Smooth muscle cell (in vitro differentiated cells): ENCODE measurements around the gene LDLRAD2. TPM values are rescaled to one million over a fixed set of nuclear protein-coding genes. Genes with fewer than 3 reads are reported as not detected.

ENCODE experiments used
- DNase-seq: peaks from one replicate; lab custom pipeline; 2025; ENCODE audit not compliant: unreplicated experiment; lab: John Stamatoyannopoulos, UW
- H2AFZ ChIP-seq: fragments of 200-600 bp; sonication (generic); 2 replicates; pipeline ENCODE4 v1.6.0; 2016; ENCODE audit warnings: antibody characterized with exemption, low read depth, mild to moderate bottlenecking
- H3F3A ChIP-seq: fragments of 200-600 bp; sonication (generic); 2 replicates; pipeline ENCODE4 v1.6.0; 2017; ENCODE audit warnings: antibody characterized with exemption, low read depth
- H3K27ac ChIP-seq: fragments of 200-600 bp; sonication (generic); 2 replicates; pipeline ENCODE4 v1.5.1; 2016; ENCODE audit warnings: low read depth, mild to moderate bottlenecking
- H3K27me3 ChIP-seq: fragments of 200-600 bp; sonication (generic); 2 replicates; pipeline ENCODE4 v1.6.1; 2016; ENCODE audit warnings: low read depth, mild to moderate bottlenecking
- H3K36me3 ChIP-seq: fragments of 200-600 bp; sonication (generic); 2 replicates; pipeline ENCODE4 v1.5.1; 2016; ENCODE audit warnings: low read depth
- H3K4me1 ChIP-seq: fragments of 200-600 bp; sonication (generic); 2 replicates; pipeline ENCODE4 v1.5.1; 2016; ENCODE audit warnings: low read depth
- H3K4me2 ChIP-seq: fragments of 200-600 bp; sonication (generic); 2 replicates; pipeline ENCODE4 v1.6.0; 2016; ENCODE audit warnings: mild to moderate bottlenecking
- H3K4me3 ChIP-seq: fragments of 200-600 bp; sonication (generic); 2 replicates; pipeline ENCODE4 v1.5.1; 2016; ENCODE audit warnings: mild to moderate bottlenecking
- H3K79me2 ChIP-seq: fragments of 200-600 bp; sonication (generic); 2 replicates; pipeline ENCODE4 v1.6.0; 2016; ENCODE audit warnings: low read depth, mild to moderate bottlenecking
- H3K9ac ChIP-seq: fragments of 200-600 bp; sonication (generic); 2 replicates; pipeline ENCODE4 v1.6.0; 2016; ENCODE audit warnings: low read depth
- H3K9me3 ChIP-seq: fragments of 200-600 bp; sonication (generic); replicated peaks from 2 replicates; pipeline ENCODE4 v1.5.1; 2016; ENCODE audit warnings: low read depth
- H4K20me1 ChIP-seq: fragments of 200-600 bp; sonication (generic); 2 replicates; pipeline ENCODE4 v1.6.0; 2016; ENCODE audit warnings: low read depth
- CTCF ChIP-seq: fragments of 200-600 bp; sonication (generic); IDR thresholded peaks from 2 replicates; pipeline ENCODE4 v1.5.1; 2017; ENCODE audit warnings: borderline replicate concordance, mild to moderate bottlenecking, antibody characterized with exemption; ENCODE audit not compliant: insufficient read depth, poor library complexity, severe bottlenecking
- WGBS: methylation state at CpG from one replicate; pipeline ENCODE4 v1.1.7; 2016; ENCODE audit warnings: low lambda C conversion rate; 5-methylcytosine and 5-hydroxymethylcytosine counted together
- polyA plus RNA-seq: library from polyadenylated mRNA; unstranded; fragments of >200 nt; fragmentation: Nextera tagmentation; extraction: Ambion mirVana; gene quantifications from 2 replicates; pipeline ENCODE4 v1.2.1, GENCODE V29; 2016
- total RNA-seq: library from RNA; depleted of rRNA; stranded (reverse); fragments of >200 nt; gene quantifications from 2 replicates; pipeline ENCODE4 v1.2.3, GENCODE V29; 2014

The LDLRAD2 gene
- total and polyA plus RNA-seq, 2 experiments from 2014 or later, result 0.04 to 7.9 TPM

- no peak overlapping the region for H3K4me3 ChIP-seq
- H3K9ac ChIP-seq, result no peak overlapping the region
- no peak for TF ChIP-seq CTCF
- H3K79me2 ChIP-seq, result no peaks in the 10 kb centered on the region
- H3K9me3 ChIP-seq, result no peaks in the 10 kb centered on the region
- no peaks in the 10 kb centered on the region for H3K27me3 ChIP-seq
- H3K4me1 ChIP-seq, result no peaks in the 10 kb centered on the region
- H3F3A ChIP-seq, result no peaks in the 10 kb centered on the region
- H2AFZ ChIP-seq, result no peak overlapping the region
- H3K4me2 ChIP-seq, result no peak overlapping the region
- DNase-seq, result no peak
- H3K36me3 ChIP-seq, result peaks cover 5% of the 10 kb centered on the region
- peaks cover 5% of the 10 kb centered on the region for H4K20me1 ChIP-seq
- WGBS, result 93% methylated on average over 33 of the region's 35 CpGs
- H3K27ac ChIP-seq, result no peak overlapping the region
These were observed 43.4 kb downstream of the LDLRAD2 start for GRCh38 chr1:21855257-21856096.

GRCh38 chr1:21857142-21857839 lies 45.2 kb downstream of the LDLRAD2 start:
- Histone ChIP-seq H3K27ac (no peak overlapping the region), H3K4me1 (no peaks in the 10 kb centered on the region), H3K9ac (no peak overlapping the region), H2AFZ (no peak overlapping the region), H3K9me3 (no peaks in the 10 kb centered on the region), H3K27me3 (no peaks in the 10 kb centered on the region), H3K4me3 (no peak overlapping the region), H3F3A (no peaks in the 10 kb centered on the region), H4K20me1 (peaks cover 5% of the 10 kb centered on the region), H3K4me2 (no peak overlapping the region), H3K79me2 (no peaks in the 10 kb centered on the region), H3K36me3 (peaks cover 10% of the 10 kb centered on the region)
- 98% methylated on average over 14 of the region's 14 CpGs for WGBS
- DNase-seq, result no peak
- no peak for TF ChIP-seq CTCF

- no peak for DNase-seq
- H3F3A ChIP-seq, result no peaks in the 10 kb centered on the region
- H3K4me1 ChIP-seq, result no peaks in the 10 kb centered on the region
- TF ChIP-seq CTCF, result no peak
- H3K9ac ChIP-seq, result no peak overlapping the region
- H3K27ac ChIP-seq, result no peak overlapping the region
- H4K20me1 ChIP-seq, result peaks cover 5% of the 10 kb centered on the region
- no peak overlapping the region for H3K4me3 ChIP-seq
- H3K4me2 ChIP-seq, result no peak overlapping the region
- H2AFZ ChIP-seq, result no peak overlapping the region
- H3K36me3 ChIP-seq, result peaks cover 10% of the 10 kb centered on the region
- H3K27me3 ChIP-seq, result no peaks in the 10 kb centered on the region
- WGBS, result 92% methylated on average over 15 of the region's 15 CpGs
- H3K79me2 ChIP-seq, result no peaks in the 10 kb centered on the region
- H3K9me3 ChIP-seq, result no peaks in the 10 kb centered on the region
These were observed 46.0 kb downstream of the LDLRAD2 start for GRCh38 chr1:21857840-21858670.
